DMS114 treated with DMSO at 0.1 percent for 48 hours (cell line): Measurements from ENCODE around the gene TACC2.

Experiments used
- DNase-seq: peaks from one replicate; lab custom pipeline; 2025; ENCODE audit not compliant: unreplicated experiment; lab: John Stamatoyannopoulos, UW

The TACC2 gene

DNA sequence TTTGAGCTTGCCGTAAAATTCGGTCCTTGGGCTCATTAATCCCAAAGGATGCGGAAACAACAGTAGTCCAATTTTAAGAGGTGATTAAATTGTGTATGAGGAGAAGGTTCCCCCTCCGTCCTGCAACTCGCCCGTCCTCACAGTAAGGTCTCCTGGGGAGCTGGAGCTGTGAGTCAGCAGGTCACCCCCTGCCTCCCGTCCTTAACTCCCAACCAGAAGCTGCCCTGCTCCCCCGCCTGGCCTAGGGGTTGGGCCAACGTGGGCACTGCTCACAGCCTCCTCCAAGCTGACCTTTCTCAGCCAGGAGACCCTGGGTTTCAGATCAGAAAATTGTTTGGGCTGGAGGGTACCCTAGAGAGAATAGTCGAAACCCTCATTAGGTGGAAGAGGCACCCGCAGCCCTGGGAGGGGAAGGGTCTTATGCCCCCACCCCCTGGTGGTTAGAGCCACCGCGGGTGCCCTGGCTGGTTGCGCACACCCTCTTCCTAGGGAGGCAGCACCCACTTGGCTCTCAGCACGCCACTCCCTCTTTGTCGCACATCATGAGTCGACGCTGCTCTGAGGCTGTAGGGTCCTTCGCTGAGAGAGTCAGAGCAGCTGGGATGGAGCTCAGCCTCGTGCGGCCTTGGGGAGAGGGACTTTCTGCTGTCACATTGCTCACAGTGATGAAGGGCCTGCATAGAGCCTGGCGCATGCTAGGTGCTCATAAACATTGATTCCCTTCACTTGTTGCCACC lies 131.2 kb downstream of the TACC2 start:
- DNase-seq: no peak

DNA sequence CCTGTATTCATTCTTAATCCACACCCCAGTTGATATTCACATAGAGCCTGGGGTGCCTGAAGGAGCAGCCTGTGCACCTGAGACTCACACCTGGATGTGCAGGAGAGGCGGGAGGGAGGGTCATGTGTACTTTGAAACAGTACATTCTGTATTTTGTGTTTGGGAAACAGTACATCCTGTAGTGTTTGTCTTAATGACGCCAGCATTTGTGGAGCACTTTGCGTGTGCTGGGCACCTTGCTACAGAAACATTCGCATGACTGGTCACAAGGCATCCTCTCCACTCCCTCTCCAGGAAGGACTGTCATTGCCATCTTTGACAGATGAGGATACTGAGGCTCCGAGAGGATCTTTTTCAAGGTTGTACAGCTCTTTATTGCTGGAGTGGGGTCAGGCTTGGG lies 132.1 kb downstream of the TACC2 start:
- no peak for DNase-seq

- no peak for DNase-seq
Observed at GRCh38 chr10:122122493-122122892, 133.5 kb downstream of the TACC2 start.

GRCh38 chr10:122123186-122123585 lies 134.2 kb downstream of the TACC2 start:
- DNase-seq: no peak

GRCh38 chr10:122124342-122124741 lies 135.4 kb downstream of the TACC2 start:
- no peak for DNase-seq

DNA sequence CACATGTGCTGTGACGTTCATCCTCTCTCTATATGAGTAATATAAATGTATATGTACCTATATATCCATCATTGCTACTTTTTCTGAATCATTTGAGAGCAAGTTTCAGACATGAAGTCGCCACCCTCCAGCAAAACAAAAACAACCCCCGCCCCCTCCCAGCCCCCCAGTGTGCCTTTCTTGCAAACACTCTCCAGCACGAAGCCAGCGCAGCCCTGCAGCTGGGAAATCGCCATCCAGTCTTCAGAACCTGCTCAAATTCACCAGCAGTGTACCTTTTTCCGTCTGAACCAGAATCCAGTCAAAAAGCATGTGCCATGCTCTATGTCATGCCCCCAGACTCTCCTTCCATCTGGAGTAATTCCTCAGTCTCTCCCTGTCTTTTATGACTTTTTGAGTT lies 135.8 kb downstream of the TACC2 start:
- no peak for DNase-seq

- no peak for DNase-seq
Observed at GRCh38 chr10:122126763-122127659, 138.0 kb downstream of the TACC2 start.

GRCh38 chr10:122127943-122128342 lies 139.0 kb downstream of the TACC2 start:
- DNase-seq: no peak

DNA sequence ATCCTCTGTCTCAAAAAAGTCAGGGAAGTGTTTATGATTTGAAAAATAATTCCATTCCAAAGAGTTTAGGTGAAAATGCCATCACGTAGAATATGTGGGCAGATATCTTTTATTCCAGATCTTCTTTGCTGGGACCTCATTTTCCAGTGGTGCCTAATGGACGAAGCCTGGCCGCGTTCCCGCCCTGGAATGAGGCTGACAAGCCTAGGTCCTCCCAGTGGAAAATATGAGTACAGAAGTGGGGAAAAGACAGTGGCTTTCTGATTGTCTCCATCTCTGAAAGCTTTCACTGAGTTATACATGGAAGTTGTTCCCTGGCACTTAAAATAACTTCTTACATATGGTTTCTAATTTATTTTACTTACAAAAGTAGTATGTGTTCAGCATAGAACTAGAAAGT lies 139.4 kb downstream of the TACC2 start:
- no peak for DNase-seq

- DNase-seq: no peak
Observed at GRCh38 chr10:122130474-122131110, 141.6 kb downstream of the TACC2 start.

DNA sequence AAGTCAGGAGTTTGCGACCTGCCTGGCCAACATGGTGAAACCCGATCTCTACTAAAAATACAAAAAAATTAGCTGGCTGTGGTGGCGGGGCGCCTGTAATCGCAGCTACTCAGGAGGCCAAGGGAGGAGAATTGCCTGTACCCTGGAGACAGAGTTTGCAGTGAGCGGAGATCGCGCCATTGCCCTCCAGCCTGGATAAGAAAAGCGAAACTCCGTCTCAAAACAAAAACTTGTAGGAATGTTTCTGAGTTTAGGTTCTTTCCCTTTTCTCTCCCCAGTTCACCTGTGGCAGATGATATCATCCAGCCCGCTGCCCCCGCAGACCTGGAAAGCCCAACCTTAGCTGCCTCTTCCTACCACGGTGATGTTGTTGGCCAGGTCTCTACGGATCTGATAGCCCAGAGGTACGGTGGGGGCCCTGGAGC lies 143.4 kb downstream of the TACC2 start:
- no peak for DNase-seq

DNA sequence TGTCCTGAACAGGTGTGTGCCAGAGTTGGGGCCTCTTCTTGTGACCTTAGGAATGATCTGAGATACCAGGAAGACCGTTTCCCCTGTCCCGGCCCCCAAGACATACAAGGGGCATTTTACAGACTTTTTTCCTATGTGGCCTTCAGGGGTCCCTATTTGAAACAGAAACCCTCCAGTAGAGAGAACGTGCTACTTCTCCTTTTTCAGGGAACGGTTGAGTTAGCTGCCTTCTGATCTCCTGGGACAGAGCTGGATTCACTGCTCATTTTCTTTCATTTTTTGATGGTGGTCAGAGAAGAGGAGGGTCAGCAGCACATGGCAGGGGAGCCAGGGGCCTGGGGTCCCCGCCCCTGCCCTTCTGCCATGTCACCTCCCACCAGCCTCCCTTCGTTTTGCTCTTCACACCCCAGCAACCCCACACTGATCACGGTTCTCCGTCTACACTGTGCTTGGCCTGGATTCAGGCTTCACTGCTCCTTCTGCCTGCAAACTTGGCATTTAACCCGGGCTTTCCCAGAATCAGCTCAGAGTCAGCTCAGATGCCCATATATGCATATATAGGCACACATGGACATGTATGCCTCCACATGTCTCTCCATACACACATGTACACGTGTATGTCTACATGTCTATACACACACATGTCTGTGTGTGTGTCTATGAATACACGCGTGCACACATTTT lies 144.1 kb downstream of the TACC2 start:
- no peak for DNase-seq

- no peak for DNase-seq
Observed at GRCh38 chr10:122135251-122136025, 146.5 kb downstream of the TACC2 start.

DNA sequence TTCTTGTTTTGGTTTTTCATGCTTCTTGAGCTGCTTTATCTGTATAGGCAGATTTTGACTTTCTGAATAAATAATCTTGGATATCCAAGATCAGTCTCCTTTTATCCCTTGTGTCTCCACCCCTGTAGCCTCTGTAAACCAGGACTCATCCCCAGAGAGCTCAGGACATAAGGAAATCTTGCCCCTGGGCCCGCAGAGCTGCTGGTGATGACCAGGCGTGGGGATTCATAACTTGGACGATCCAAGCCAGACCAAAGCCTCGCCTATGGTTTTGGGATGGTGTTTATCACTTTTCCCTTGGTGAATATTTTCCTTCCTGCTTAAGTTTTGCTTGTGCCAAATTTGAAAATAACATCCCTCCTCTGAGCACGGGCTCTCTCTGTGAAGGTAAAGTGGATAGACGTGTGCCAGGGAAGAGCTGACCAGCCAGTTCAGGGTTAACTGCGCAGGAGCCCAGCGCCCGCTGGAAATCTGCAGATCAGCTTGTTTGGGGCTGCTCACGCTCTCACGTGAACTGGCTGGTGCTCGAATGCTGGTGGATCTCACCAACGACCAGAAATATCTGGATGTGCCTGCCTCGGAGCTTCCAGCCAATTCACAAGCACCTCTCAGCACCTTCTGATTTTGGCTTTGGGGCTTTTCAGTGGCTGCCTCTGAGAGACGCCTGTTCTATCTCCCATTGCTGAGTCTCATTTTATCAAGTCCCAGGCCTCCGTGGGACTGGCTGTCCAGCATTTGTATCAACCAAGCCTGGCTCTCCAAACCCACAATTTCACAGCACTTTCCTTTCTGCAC lies 150.1 kb downstream of the TACC2 start:
- no peak for DNase-seq

DNA sequence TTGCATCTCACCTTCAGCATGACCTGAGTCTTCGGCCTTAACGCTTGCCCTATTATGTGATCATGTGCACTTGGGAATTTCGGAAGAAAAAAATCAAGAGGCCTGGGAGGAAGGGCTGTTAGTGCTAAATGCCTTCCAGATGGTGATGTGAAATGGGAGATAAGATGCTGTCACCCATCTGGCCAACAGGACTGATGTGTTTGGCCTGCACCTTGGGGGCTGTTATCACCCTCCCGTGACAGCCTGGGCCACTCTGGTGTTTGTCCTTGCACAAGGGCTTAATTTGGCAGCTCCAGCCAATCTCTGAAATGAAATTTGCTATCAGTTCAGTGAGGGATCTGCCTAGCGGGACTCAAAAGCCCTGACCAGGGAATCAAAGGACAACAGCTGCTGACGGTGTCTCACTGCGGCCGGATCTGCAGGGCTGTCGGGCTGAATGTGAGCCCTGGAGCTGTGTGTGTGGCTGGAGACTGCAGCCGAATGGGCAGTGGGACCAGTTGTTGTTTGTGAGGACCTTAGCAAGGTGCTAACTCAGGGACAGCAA lies 150.7 kb downstream of the TACC2 start:
- DNase-seq: no peak

DNA sequence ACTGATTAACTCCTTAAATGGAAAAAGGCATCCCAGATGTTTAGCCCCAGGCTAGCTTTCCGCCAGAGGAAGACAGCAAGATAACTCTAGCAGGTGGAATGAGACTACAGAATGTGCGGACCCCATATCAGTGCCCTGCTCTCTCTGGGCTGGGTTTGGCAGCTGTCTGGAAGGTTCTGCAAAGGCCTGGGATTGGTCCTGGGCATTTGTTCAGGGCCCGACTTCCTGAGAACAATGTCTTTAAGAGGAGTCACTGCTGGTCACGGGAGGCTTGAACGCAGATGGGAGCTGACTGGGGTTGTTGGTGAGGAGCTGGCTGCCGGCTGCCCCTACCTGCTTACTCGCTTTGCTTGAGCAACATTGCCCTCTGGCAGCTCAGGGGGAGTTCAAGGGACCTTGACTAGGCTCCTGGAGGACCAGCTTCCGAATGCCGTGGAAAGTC lies 151.5 kb downstream of the TACC2 start:
- DNase-seq: no peak

DNA sequence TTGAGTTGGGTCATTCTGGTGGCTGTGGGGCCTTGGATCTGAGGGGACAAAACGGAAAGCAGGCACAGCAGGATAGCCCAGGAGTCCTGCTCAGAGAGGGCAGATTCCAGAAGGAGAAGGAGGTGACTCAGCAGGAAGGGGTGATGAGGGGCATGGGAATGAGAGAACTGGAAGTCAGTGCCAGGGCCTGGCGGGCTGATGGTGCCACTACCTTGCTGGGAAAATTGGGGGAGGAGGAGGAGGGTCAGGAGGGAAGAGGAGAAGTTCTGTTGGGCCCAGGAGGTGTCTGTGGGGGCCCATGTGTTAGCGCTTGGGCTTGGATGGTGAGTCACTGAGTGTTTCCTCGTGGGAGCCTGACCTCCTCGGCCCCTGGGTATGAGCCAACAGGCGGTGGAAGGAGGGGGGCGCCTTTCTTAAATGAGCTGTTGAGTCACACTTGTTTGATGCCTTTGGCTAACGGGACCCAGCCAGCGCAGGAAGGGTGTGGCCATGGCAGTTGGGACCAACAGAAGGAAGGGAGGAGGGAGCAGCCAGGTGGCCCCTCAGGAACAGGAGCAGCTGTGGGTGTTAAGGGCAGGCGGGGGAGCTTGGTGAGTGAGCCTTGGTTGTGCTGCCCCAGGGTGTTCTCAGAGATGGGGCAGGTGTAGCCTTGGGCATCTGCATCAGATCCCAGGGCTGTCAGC lies 152.1 kb downstream of the TACC2 start:
- no peak for DNase-seq

DNA sequence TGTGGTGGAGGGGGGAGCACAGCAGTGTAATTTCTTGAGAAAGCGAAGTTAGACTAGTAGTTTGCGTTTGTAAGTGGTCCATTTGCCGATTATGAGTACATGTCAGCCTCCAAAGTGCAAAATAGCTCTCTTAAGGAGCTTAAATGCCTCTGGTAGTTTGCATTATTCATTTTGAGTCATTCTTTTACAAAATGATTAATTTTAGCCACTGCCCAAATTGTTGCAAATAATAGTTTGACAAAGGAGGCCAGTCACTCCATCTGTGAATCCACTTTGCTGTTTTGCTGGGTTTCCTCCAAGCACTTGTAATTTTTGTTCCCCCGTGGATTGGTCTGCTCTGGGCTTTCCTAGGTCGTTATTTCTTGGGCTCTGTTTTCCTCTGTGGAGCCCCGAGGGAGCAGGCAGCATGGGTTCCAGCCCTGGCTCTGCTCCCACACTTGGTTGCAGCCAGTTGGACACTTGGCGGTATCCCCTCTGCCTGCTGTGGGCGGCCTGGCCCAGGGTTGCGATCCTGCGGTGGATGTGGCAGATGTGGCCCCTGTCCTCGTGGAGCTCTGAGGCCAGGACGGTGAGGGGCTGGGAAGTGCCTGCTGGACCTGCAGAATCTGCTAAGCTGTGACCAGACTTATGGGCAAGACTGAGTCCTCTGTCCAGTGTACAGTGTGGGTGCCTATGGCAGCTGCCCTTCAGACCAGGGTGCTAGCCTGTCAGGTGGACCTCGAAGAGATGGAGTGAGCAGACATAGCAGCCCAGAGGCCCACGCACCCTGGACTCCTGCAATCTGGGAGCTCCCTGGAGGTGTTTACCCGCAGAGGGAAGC lies 153.1 kb downstream of the TACC2 start:
- no peak for DNase-seq
